Measurements from ENCODE around the gene SEC14L3. TPM values are rescaled to one million over a fixed set of nuclear protein-coding genes. Genes with fewer than 3 reads are reported as not detected.

SEC14L3 gene
- total RNA-seq, 3 donors from 2014 or later (not counting 1 experiment from before 2014, with no cell fraction given): not detected

DNA sequence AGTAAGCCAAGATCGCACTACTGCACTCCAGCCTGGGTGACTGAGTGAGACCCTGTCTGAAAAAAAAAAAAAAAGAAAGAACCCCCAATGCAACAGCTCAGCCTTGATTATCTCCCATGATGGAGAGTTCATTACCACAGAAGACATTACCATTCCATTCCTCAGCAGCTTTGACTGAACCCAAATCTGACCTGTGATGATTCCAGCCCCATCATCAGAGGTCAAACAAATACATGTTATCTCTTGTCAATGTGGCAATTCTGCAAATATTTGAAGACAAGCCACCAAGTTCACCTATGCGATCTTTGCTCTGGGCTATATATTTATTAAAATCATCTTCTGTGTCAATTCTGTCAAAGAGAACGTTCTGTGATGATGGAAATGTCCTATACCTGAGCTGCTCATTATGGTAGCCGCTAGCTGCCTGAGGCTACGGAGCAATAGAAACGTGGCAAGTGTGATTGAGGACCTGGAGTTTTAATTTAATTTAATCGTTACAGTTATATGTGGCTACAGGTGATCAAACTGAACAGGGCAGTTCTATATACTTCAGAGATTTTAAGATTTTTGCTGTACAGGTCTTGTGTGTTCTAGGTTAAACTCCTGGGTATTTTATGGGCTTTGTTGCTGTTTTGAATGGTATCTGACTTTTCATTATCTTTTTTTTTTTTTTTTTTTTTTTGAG, 25.8 kb upstream of the SEC14L3 start:
- no peak for DNase-seq
- H3K27me3 Mint-ChIP-seq (ENCODE audit: low read depth in 2 of 2): peaks cover 4 to 6% of the 10 kb centered on the region in 2 donors
- no peaks in the 10 kb centered on the region for H3K36me3 Mint-ChIP-seq
- no peaks in the 10 kb centered on the region for H3K27me3 ChIP-seq (ENCODE audit: control insufficient read depth, insufficient read depth, low read length)
- no peaks in the 10 kb centered on the region for H3K9me3 Mint-ChIP-seq
- H3K4me3 Mint-ChIP-seq: no peak overlapping the region
- no peaks in the 10 kb centered on the region for H3K4me1 Mint-ChIP-seq
- TF ChIP-seq CTCF (IDR thresholded peaks at IDR 0.05): no peak
- no peaks in the 10 kb centered on the region for H3K9me3 ChIP-seq (ENCODE audit: control insufficient read depth, insufficient read depth, low read length)
- H3K36me3 ChIP-seq (ENCODE audit: control insufficient read depth, insufficient read depth, low read length): no peaks in the 10 kb centered on the region
- no peak for ATAC-seq
- WGBS (ENCODE audit: insufficient coverage): 89% methylated on average over 7 of the region's 7 CpGs
- no peak overlapping the region for H3K27ac ChIP-seq (ENCODE audit: low read length)
- intact Hi-C loops (cut with micrococcal nuclease): no loop called here
- no peaks in the 10 kb centered on the region for H3K4me1 ChIP-seq (ENCODE audit: control insufficient read depth, insufficient read depth, low read length)
- no peak overlapping the region for H3K27ac Mint-ChIP-seq
- H3K4me3 ChIP-seq (ENCODE audit: low read length): no peak overlapping the region

GRCh38 chr22:30495041-30495784, 23.4 kb upstream of the SEC14L3 start:
- Mint-ChIP-seq H3K27ac (no peak overlapping the region), H3K4me3 (no peak overlapping the region), H3K4me1 (no peaks in the 10 kb centered on the region), H3K9me3 (no peaks in the 10 kb centered on the region), H3K27me3 (ENCODE audit: low read depth in 2 of 2) (peaks cover 0 to 6% of the 10 kb centered on the region in 2 donors), H3K36me3 (no peaks in the 10 kb centered on the region)
- intact Hi-C loops (cut with micrococcal nuclease): no loop called here
- Histone ChIP-seq H3K27me3 (ENCODE audit: control insufficient read depth, insufficient read depth, low read length) (no peaks in the 10 kb centered on the region), H3K4me1 (ENCODE audit: control insufficient read depth, insufficient read depth, low read length) (no peaks in the 10 kb centered on the region), H3K4me3 (ENCODE audit: low read length) (no peak overlapping the region), H3K27ac (ENCODE audit: low read length) (no peak overlapping the region), H3K36me3 (ENCODE audit: control insufficient read depth, insufficient read depth, low read length) (no peaks in the 10 kb centered on the region), H3K9me3 (ENCODE audit: control insufficient read depth, insufficient read depth, low read length) (no peaks in the 10 kb centered on the region)
- 75% methylated on average over 13 of the region's 14 CpGs for WGBS (ENCODE audit: insufficient coverage)
- no peak for TF ChIP-seq CTCF (IDR thresholded peaks at IDR 0.05)
- ATAC-seq (no peak), DNase-seq (no peak)

- DNase-seq: no peak
- Histone ChIP-seq H3K36me3 (ENCODE audit: control insufficient read depth, insufficient read depth, low read length) (no peaks in the 10 kb centered on the region), H3K4me3 (ENCODE audit: low read length) (no peak overlapping the region), H3K9me3 (ENCODE audit: control insufficient read depth, insufficient read depth, low read length) (no peaks in the 10 kb centered on the region), H3K27me3 (ENCODE audit: control insufficient read depth, insufficient read depth, low read length) (no peaks in the 10 kb centered on the region), H3K4me1 (ENCODE audit: control insufficient read depth, insufficient read depth, low read length) (no peaks in the 10 kb centered on the region), H3K27ac (ENCODE audit: low read length) (no peak overlapping the region)
- no peaks in the 10 kb centered on the region for H3K36me3 Mint-ChIP-seq
- ATAC-seq: no peak
- intact Hi-C loops (cut with micrococcal nuclease): no loop called here
- no peaks in the 10 kb centered on the region for H3K4me1 Mint-ChIP-seq
- H3K4me3 Mint-ChIP-seq: no peak overlapping the region
- no peak overlapping the region for H3K27ac Mint-ChIP-seq
- H3K9me3 Mint-ChIP-seq: no peaks in the 10 kb centered on the region
- WGBS (ENCODE audit: insufficient coverage): 83% methylated on average over 12 of the region's 12 CpGs
- no peaks in the 10 kb centered on the region for H3K27me3 Mint-ChIP-seq (ENCODE audit: low read depth in 2 of 2)
- no peak for TF ChIP-seq CTCF (IDR thresholded peaks at IDR 0.05)
These were observed 20.3 kb upstream of the SEC14L3 start for GRCh38 chr22:30492144-30492543.
